ENCODE data around the gene DDX23. TPM values are rescaled to one million over a fixed set of nuclear protein-coding genes. Genes with fewer than 3 reads are reported as not detected.

The DDX23 gene
- 37.0 and 68.0 TPM in 2 replicates for total RNA-seq (2014; rRNA removed; shearing (Covaris generic); ENCODE audit: low replicate concordance)

GRCh38 chr12:48851883-48852733 lies at the start of gene DDX23:
DDX23 (minus strand) TSS chr12:48852163; CDS start chr12:48845782, 6,381 bp downstream.
- H3K4me2 ChIP-seq (ENCODE audit: low read depth, low read length, poor library complexity, severe bottlenecking) = peak within 1 kb of the TSS; percentile 98
- peak within 1 kb of the TSS; percentile 85 for H3K4me3 ChIP-seq (ENCODE audit: low read length)
- peaks cover 5% of the 10 kb centered on the region; the same call in 1 of the 2 replicates for H4K20me1 ChIP-seq (ENCODE audit: insufficient read depth, low read depth, low read length)
- peak within 1 kb of the TSS; percentile 38 for H3K27ac ChIP-seq (ENCODE audit: low read length)
- no peaks in the 10 kb centered on the region for H3K27me3 ChIP-seq (ENCODE audit: low read length)
- peaks cover 3% of the 10 kb centered on the region; the same call in 1 of the 2 replicates for H3K36me3 ChIP-seq (ENCODE audit: insufficient read depth, low read length)
- H2AFZ ChIP-seq (ENCODE audit: low read length) = peak within 1 kb of the TSS; percentile 73
- peak within 1 kb of the TSS; percentile 91 for H3K9ac ChIP-seq (ENCODE audit: low read length)
- DNase-seq = peak; percentile 98
- no peaks in the 10 kb centered on the region for H3K9me2 ChIP-seq (replicated peaks; ENCODE audit: insufficient read depth, low read length)
- no peaks in the 10 kb centered on the region for H3K9me3 ChIP-seq (ENCODE audit: low read length)
- H3K79me2 ChIP-seq (ENCODE audit: low read length) = peaks cover 49% of the 10 kb centered on the region
- peaks cover 25% of the 10 kb centered on the region for H3K4me1 ChIP-seq (ENCODE audit: low read length)

- no peaks in the 10 kb centered on the region; the same call in 1 of the 2 replicates for H3K4me1 ChIP-seq (ENCODE audit: low read length)
- no peak overlapping the region for H3K27ac ChIP-seq (ENCODE audit: low read length)
- no peaks in the 10 kb centered on the region for H4K20me1 ChIP-seq (ENCODE audit: insufficient read depth, low read depth, low read length)
- no peak overlapping the region for H2AFZ ChIP-seq (ENCODE audit: low read length)
- no peak overlapping the region for H3K4me3 ChIP-seq (ENCODE audit: low read length)
- H3K79me2 ChIP-seq (ENCODE audit: low read length) = no peaks in the 10 kb centered on the region
- H3K4me2 ChIP-seq (ENCODE audit: low read depth, low read length, poor library complexity, severe bottlenecking) = no peak overlapping the region
- no peak for DNase-seq
- no peaks in the 10 kb centered on the region for H3K9me3 ChIP-seq (ENCODE audit: low read length)
- H3K36me3 ChIP-seq (ENCODE audit: insufficient read depth, low read length) = no peaks in the 10 kb centered on the region
- H3K9me2 ChIP-seq (replicated peaks; ENCODE audit: insufficient read depth, low read length) = no peaks in the 10 kb centered on the region
- no peaks in the 10 kb centered on the region for H3K27me3 ChIP-seq (ENCODE audit: low read length)
- H3K9ac ChIP-seq (ENCODE audit: low read length) = no peak overlapping the region
Measured at GRCh38 chr12:48901278-48901677, 49.3 kb upstream of the DDX23 start.

GRCh38 chr12:48899651-48900050 lies 47.7 kb upstream of the DDX23 start:
- no peak for DNase-seq
- Histone ChIP-seq H4K20me1 (ENCODE audit: insufficient read depth, low read depth, low read length) (no peaks in the 10 kb centered on the region), H3K27ac (ENCODE audit: low read length) (no peak overlapping the region), H3K4me2 (ENCODE audit: low read depth, low read length, poor library complexity, severe bottlenecking) (no peak overlapping the region), H2AFZ (ENCODE audit: low read length) (no peak overlapping the region), H3K9me3 (ENCODE audit: low read length) (no peaks in the 10 kb centered on the region), H3K79me2 (ENCODE audit: low read length) (no peaks in the 10 kb centered on the region), H3K9me2 (replicated peaks; ENCODE audit: insufficient read depth, low read length) (no peaks in the 10 kb centered on the region), H3K4me3 (ENCODE audit: low read length) (no peak overlapping the region), H3K9ac (ENCODE audit: low read length) (no peak overlapping the region), H3K36me3 (ENCODE audit: insufficient read depth, low read length) (no peaks in the 10 kb centered on the region), H3K4me1 (ENCODE audit: low read length) (no peaks in the 10 kb centered on the region; the same call in 1 of the 2 replicates), H3K27me3 (ENCODE audit: low read length) (no peaks in the 10 kb centered on the region)

- no peak overlapping the region for H3K27ac ChIP-seq (ENCODE audit: low read length)
- no peaks in the 10 kb centered on the region for H3K9me3 ChIP-seq (ENCODE audit: low read length)
- no peak overlapping the region for H3K4me2 ChIP-seq (ENCODE audit: low read depth, low read length, poor library complexity, severe bottlenecking)
- no peaks in the 10 kb centered on the region for H4K20me1 ChIP-seq (ENCODE audit: insufficient read depth, low read depth, low read length)
- H3K4me3 ChIP-seq (ENCODE audit: low read length) = no peak overlapping the region
- DNase-seq = no peak
- H3K36me3 ChIP-seq (ENCODE audit: insufficient read depth, low read length) = no peaks in the 10 kb centered on the region
- H3K27me3 ChIP-seq (ENCODE audit: low read length) = no peaks in the 10 kb centered on the region
- no peak overlapping the region for H2AFZ ChIP-seq (ENCODE audit: low read length)
- H3K79me2 ChIP-seq (ENCODE audit: low read length) = no peaks in the 10 kb centered on the region
- H3K9ac ChIP-seq (ENCODE audit: low read length) = no peak overlapping the region
- H3K9me2 ChIP-seq (replicated peaks; ENCODE audit: insufficient read depth, low read length) = no peaks in the 10 kb centered on the region
- H3K4me1 ChIP-seq (ENCODE audit: low read length) = no peaks in the 10 kb centered on the region
Measured at GRCh38 chr12:48894271-48894670, 42.3 kb upstream of the DDX23 start.

GRCh38 chr12:48890657-48891418 lies 38.9 kb upstream of the DDX23 start:
- Histone ChIP-seq H2AFZ (ENCODE audit: low read length) (no peak overlapping the region), H3K4me3 (ENCODE audit: low read length) (no peak overlapping the region), H3K36me3 (ENCODE audit: insufficient read depth, low read length) (no peaks in the 10 kb centered on the region), H3K9me2 (replicated peaks; ENCODE audit: insufficient read depth, low read length) (no peaks in the 10 kb centered on the region), H3K27me3 (ENCODE audit: low read length) (no peaks in the 10 kb centered on the region), H3K9me3 (ENCODE audit: low read length) (no peaks in the 10 kb centered on the region), H4K20me1 (ENCODE audit: insufficient read depth, low read depth, low read length) (no peaks in the 10 kb centered on the region), H3K4me2 (ENCODE audit: low read depth, low read length, poor library complexity, severe bottlenecking) (peak overlapping the region; percentile 39), H3K27ac (ENCODE audit: low read length) (no peak overlapping the region), H3K4me1 (ENCODE audit: low read length) (no peaks in the 10 kb centered on the region), H3K9ac (ENCODE audit: low read length) (no peak overlapping the region; the same call in 1 of the 2 replicates), H3K79me2 (ENCODE audit: low read length) (no peaks in the 10 kb centered on the region)
- peak; percentile 87 for DNase-seq

- no peaks in the 10 kb centered on the region for H3K79me2 ChIP-seq (ENCODE audit: low read length)
- no peaks in the 10 kb centered on the region for H3K4me1 ChIP-seq (ENCODE audit: low read length)
- no peak overlapping the region for H3K27ac ChIP-seq (ENCODE audit: low read length)
- H3K9me3 ChIP-seq (ENCODE audit: low read length) = no peaks in the 10 kb centered on the region
- DNase-seq = no peak
- no peaks in the 10 kb centered on the region for H3K36me3 ChIP-seq (ENCODE audit: insufficient read depth, low read length)
- no peaks in the 10 kb centered on the region for H3K27me3 ChIP-seq (ENCODE audit: low read length)
- H3K9me2 ChIP-seq (replicated peaks; ENCODE audit: insufficient read depth, low read length) = no peaks in the 10 kb centered on the region
- H2AFZ ChIP-seq (ENCODE audit: low read length) = no peak overlapping the region
- H3K4me2 ChIP-seq (ENCODE audit: low read depth, low read length, poor library complexity, severe bottlenecking) = no peak overlapping the region
- H4K20me1 ChIP-seq (ENCODE audit: insufficient read depth, low read depth, low read length) = no peaks in the 10 kb centered on the region
- no peak overlapping the region for H3K9ac ChIP-seq (ENCODE audit: low read length)
- no peak overlapping the region for H3K4me3 ChIP-seq (ENCODE audit: low read length)
Measured at GRCh38 chr12:48889679-48890078, 37.7 kb upstream of the DDX23 start.

GRCh38 chr12:48883305-48884161 lies 31.6 kb upstream of the DDX23 start:
- H4K20me1 ChIP-seq (ENCODE audit: insufficient read depth, low read depth, low read length) = no peaks in the 10 kb centered on the region
- no peak overlapping the region for H3K9ac ChIP-seq (ENCODE audit: low read length)
- H3K4me2 ChIP-seq (ENCODE audit: low read depth, low read length, poor library complexity, severe bottlenecking) = no peak overlapping the region
- no peak overlapping the region for H2AFZ ChIP-seq (ENCODE audit: low read length)
- DNase-seq = no peak
- no peaks in the 10 kb centered on the region for H3K27me3 ChIP-seq (ENCODE audit: low read length)
- H3K9me2 ChIP-seq (replicated peaks; ENCODE audit: insufficient read depth, low read length) = no peaks in the 10 kb centered on the region
- no peaks in the 10 kb centered on the region for H3K4me1 ChIP-seq (ENCODE audit: low read length)
- H3K27ac ChIP-seq (ENCODE audit: low read length) = no peak overlapping the region
- H3K4me3 ChIP-seq (ENCODE audit: low read length) = no peak overlapping the region
- no peaks in the 10 kb centered on the region for H3K9me3 ChIP-seq (ENCODE audit: low read length)
- H3K36me3 ChIP-seq (ENCODE audit: insufficient read depth, low read length) = no peaks in the 10 kb centered on the region
- no peaks in the 10 kb centered on the region for H3K79me2 ChIP-seq (ENCODE audit: low read length)

Measured in Karpas-422 (cell line).